NCI-H1694 (cell line): ENCODE data around the gene ACTN4.
"Not testable (repeated sequence)": the region's sequence is repeated elsewhere in the genome, so short reads cannot be mapped to it uniquely, and the experiment has no call there.

Experiments
- DNase-seq: peaks from one replicate; lab custom pipeline; 2025; lab: John Stamatoyannopoulos, UW

ACTN4 gene

GRCh38 chr19:38770228-38770948 is 122.9 kb downstream of the ACTN4 start:
- DNase-seq, result not testable (repeated sequence)

- DNase-seq, result not testable (repeated sequence)
These were observed 123.5 kb downstream of the ACTN4 start for GRCh38 chr19:38770949-38771275.

- not testable (repeated sequence) for DNase-seq
These were observed 124.1 kb downstream of the ACTN4 start for GRCh38 chr19:38771569-38771968.

- no peak for DNase-seq
These were observed 126.2 kb downstream of the ACTN4 start, which contains the start of gene LGALS7 for GRCh38 chr19:38773469-38774177. LGALS7 (minus strand) TSS chr19:38773517; CDS start chr19:38773492, 25 bp downstream.

GRCh38 chr19:38774181-38774950 is 126.9 kb downstream of the ACTN4 start:
- DNase-seq, result no peak

GRCh38 chr19:38778733-38779132 is 131.3 kb downstream of the ACTN4 start:
- no peak for DNase-seq

GRCh38 chr19:38780443-38780842 is 133.0 kb downstream of the ACTN4 start:
- no peak for DNase-seq

GRCh38 chr19:38781058-38781457 is 133.6 kb downstream of the ACTN4 start:
- no peak for DNase-seq
